NT2/D1 (cell line): ENCODE results near the gene TIAM2.

ENCODE experiments used
- DNase-seq: peaks from one replicate; pipeline ENCODE4 v3.0.0-alpha.2; 2011; ENCODE audit warnings: low read depth, low spot score
- H3K27me3 ChIP-seq: 2 replicates; pipeline ENCODE4 v1.6.0; 2011; ENCODE audit warnings: mild to moderate bottlenecking; ENCODE audit not compliant: insufficient read length, insufficient read depth
- H3K36me3 ChIP-seq: 2 replicates; pipeline ENCODE4 v1.6.1; 2011; ENCODE audit warnings: mild to moderate bottlenecking, low read length, mixed read lengths; ENCODE audit not compliant: insufficient read depth, insufficient read length
- H3K4me1 ChIP-seq: 2 replicates; pipeline ENCODE4 v1.5.1; 2011; ENCODE audit not compliant: insufficient read depth, insufficient read length
- H3K4me3 ChIP-seq: 2 replicates; pipeline ENCODE4 v1.5.1; 2011; ENCODE audit warnings: low read depth; ENCODE audit not compliant: insufficient read length
- H3K9ac ChIP-seq: 2 replicates; pipeline ENCODE4 v1.6.0; 2011; ENCODE audit warnings: low read depth; ENCODE audit not compliant: insufficient read length
- H3K9me3 ChIP-seq: 2 replicates; pipeline ENCODE4 v1.5.1; 2011; ENCODE audit warnings: mild to moderate bottlenecking, low read length; ENCODE audit not compliant: insufficient read depth
- SUZ12 ChIP-seq: IDR thresholded peaks from 2 replicates; pipeline ENCODE4 v1.6.1; 2011; ENCODE audit not compliant: insufficient read length, insufficient read depth; ENCODE audit errors: extremely low read depth
- YY1 ChIP-seq: IDR thresholded peaks from 2 replicates; pipeline ENCODE4 v1.6.1; 2011; ENCODE audit not compliant: insufficient read length, insufficient read depth
- ZNF274 ChIP-seq: IDR thresholded peaks from 2 replicates; pipeline ENCODE4 v1.6.1; 2011; ENCODE audit warnings: mild to moderate bottlenecking, low read depth, low read length

TIAM2 gene

GRCh38 chr6:155260686-155261085 lies 265.6 kb downstream of the TIAM2 start:
- no peak for DNase-seq
- TF ChIP-seq ZNF274 (no peak), YY1 (no peak), SUZ12 (no peak)
- Histone ChIP-seq H3K4me1 (peaks cover 2% of the 10 kb centered on the region), H3K36me3 (peaks cover 55% of the 10 kb centered on the region), H3K27me3 (no peaks in the 10 kb centered on the region), H3K4me3 (no peak overlapping the region), H3K9me3 (no peaks in the 10 kb centered on the region), H3K9ac (no peak overlapping the region)

GRCh38 chr6:155261111-155261900 lies 266.2 kb downstream of the TIAM2 start:
- no peak overlapping the region for H3K9ac ChIP-seq
- no peak for TF ChIP-seq YY1
- no peaks in the 10 kb centered on the region for H3K27me3 ChIP-seq

GRCh38 chr6:155262655-155263054 lies 267.5 kb downstream of the TIAM2 start:
- no peak overlapping the region for H3K4me3 ChIP-seq
- TF ChIP-seq SUZ12 = no peak
- TF ChIP-seq ZNF274 = no peak
- TF ChIP-seq YY1 = no peak
- no peaks in the 10 kb centered on the region for H3K9me3 ChIP-seq
- peaks cover 2% of the 10 kb centered on the region for H3K4me1 ChIP-seq
- H3K9ac ChIP-seq = no peak overlapping the region
- H3K36me3 ChIP-seq = peaks cover 44% of the 10 kb centered on the region
- no peaks in the 10 kb centered on the region for H3K27me3 ChIP-seq
- no peak for DNase-seq

More at GRCh38 chr6:155261111-155261900, 266.2 kb downstream of the TIAM2 start:
- H3K4me1 ChIP-seq = peaks cover 2% of the 10 kb centered on the region
- no peak for DNase-seq
- peaks cover 53% of the 10 kb centered on the region for H3K36me3 ChIP-seq
- H3K9me3 ChIP-seq = no peaks in the 10 kb centered on the region
- no peak overlapping the region for H3K4me3 ChIP-seq

GRCh38 chr6:155263373-155264063 lies 268.4 kb downstream of the TIAM2 start, which contains the start of gene CLDN20:
Gene CLDN20 (plus strand): TSS chr6:155264013. CDS start chr6:155275720, 11,707 bp downstream.
- Histone ChIP-seq H3K4me3 (no peak within 1 kb of the TSS), H3K9me3 (no peaks in the 10 kb centered on the region), H3K4me1 (peaks cover 2% of the 10 kb centered on the region), H3K36me3 (peaks cover 36% of the 10 kb centered on the region), H3K9ac (no peak within 1 kb of the TSS), H3K27me3 (no peaks in the 10 kb centered on the region)
- no peak for TF ChIP-seq SUZ12
- TF ChIP-seq YY1 = no peak
- no peak for TF ChIP-seq ZNF274
- DNase-seq = no peak

- no peak overlapping the region for H3K4me3 ChIP-seq
- no peak for TF ChIP-seq ZNF274
- TF ChIP-seq SUZ12 = no peak
- TF ChIP-seq YY1 = no peak
- H3K9ac ChIP-seq = no peak overlapping the region
- H3K9me3 ChIP-seq = no peaks in the 10 kb centered on the region
- H3K4me1 ChIP-seq = no peaks in the 10 kb centered on the region
- no peaks in the 10 kb centered on the region for H3K27me3 ChIP-seq
- DNase-seq = no peak
- peaks cover 23% of the 10 kb centered on the region for H3K36me3 ChIP-seq
These were observed 269.7 kb downstream of the TIAM2 start for GRCh38 chr6:155264693-155265320.

- H3K4me1 ChIP-seq = no peaks in the 10 kb centered on the region
- no peaks in the 10 kb centered on the region for H3K9me3 ChIP-seq
- no peak overlapping the region for H3K9ac ChIP-seq
- no peaks in the 10 kb centered on the region for H3K27me3 ChIP-seq
- H3K4me3 ChIP-seq = no peak overlapping the region
- peaks cover 15% of the 10 kb centered on the region for H3K36me3 ChIP-seq
- TF ChIP-seq YY1 (no peak), ZNF274 (no peak), SUZ12 (no peak)
- no peak for DNase-seq
These were observed 270.9 kb downstream of the TIAM2 start for GRCh38 chr6:155265843-155266535.
